GM23248 (cell line): ENCODE data around the gene CTNNB1. TPM values are rescaled to one million over a fixed set of nuclear protein-coding genes. Genes with fewer than 3 reads are reported as not detected.

Source experiments
- DNase-seq: peaks from one replicate; pipeline ENCODE4 v3.0.0-alpha.2; 2015
- H2AFZ ChIP-seq: fragments of 200-600 bp; sonication (generic); 2 replicates; pipeline ENCODE4 v1.6.1; 2016; ENCODE audit warnings: antibody characterized with exemption
- H3F3A ChIP-seq: fragments of 200-600 bp; sonication (generic); 2 replicates; pipeline ENCODE4 v1.6.1; 2016; ENCODE audit warnings: mild to moderate bottlenecking, antibody characterized with exemption, mixed run types; ENCODE audit not compliant: insufficient read depth
- H3K27ac ChIP-seq: fragments of 200-600 bp; sonication (generic); 2 replicates; pipeline ENCODE4 v1.5.1; 2016; ENCODE audit warnings: mild to moderate bottlenecking
- H3K27me3 ChIP-seq: fragments of 200-600 bp; sonication (generic); replicated peaks from 2 replicates; pipeline ENCODE4 v1.6.1; 2016; ENCODE audit warnings: mild to moderate bottlenecking; ENCODE audit not compliant: insufficient read depth
- H3K36me3 ChIP-seq: fragments of 200-600 bp; sonication (generic); 2 replicates; pipeline ENCODE4 v1.6.1; 2016; ENCODE audit warnings: low read depth, mild to moderate bottlenecking
- H3K4me1 ChIP-seq: fragments of 200-600 bp; sonication (generic); 2 replicates; pipeline ENCODE4 v1.6.1; 2016; ENCODE audit warnings: mild to moderate bottlenecking; ENCODE audit not compliant: insufficient read depth
- H3K4me2 ChIP-seq: fragments of 200-600 bp; sonication (generic); one replicate; pipeline ENCODE4 v1.6.1; 2016; ENCODE audit warnings: mild to moderate bottlenecking; ENCODE audit not compliant: unreplicated experiment
- H3K4me3 ChIP-seq: fragments of 200-600 bp; sonication (generic); 2 replicates; pipeline ENCODE4 v1.5.1; 2016; ENCODE audit warnings: mild to moderate bottlenecking
- H3K79me2 ChIP-seq: fragments of 200-600 bp; sonication (generic); 2 replicates; pipeline ENCODE4 v1.6.1; 2016; ENCODE audit warnings: mild to moderate bottlenecking; ENCODE audit not compliant: insufficient read depth
- H3K9ac ChIP-seq: fragments of 200-600 bp; sonication (generic); 2 replicates; pipeline ENCODE4 v1.6.1; 2016; ENCODE audit warnings: mild to moderate bottlenecking
- H3K9me2 ChIP-seq: fragments of 200-600 bp; sonication (generic); 2 replicates; pipeline ENCODE4 v1.6.1; 2016; ENCODE audit warnings: mixed run types, mild to moderate bottlenecking, moderate library complexity; ENCODE audit not compliant: insufficient read depth
- H3K9me3 ChIP-seq: fragments of 200-600 bp; sonication (generic); one replicate; pipeline ENCODE4 v1.6.1; 2017; ENCODE audit warnings: low read depth
- H4K20me1 ChIP-seq: fragments of 200-600 bp; sonication (generic); 2 replicates; pipeline ENCODE4 v1.6.0; 2016; ENCODE audit not compliant: insufficient read depth
- EZH2 ChIP-seq: fragments of 200-600 bp; sonication (generic); IDR thresholded peaks from 2 replicates; pipeline ENCODE4 v1.6.1; 2018; ENCODE audit warnings: antibody characterized with exemption, mild to moderate bottlenecking; ENCODE audit not compliant: insufficient read depth, poor library complexity, severe bottlenecking
- EZH2phosphoT487 ChIP-seq: fragments of 200-600 bp; sonication (generic); IDR thresholded peaks from 2 replicates; pipeline ENCODE4 v1.6.1; 2018; ENCODE audit warnings: antibody characterized with exemption, moderate library complexity, mild to moderate bottlenecking, low read depth; ENCODE audit not compliant: insufficient read depth
- WGBS, 2 experiments: methylation state at CpG; one replicate each; pipeline ENCODE4 v1.1.6; 2015 to 2017; ENCODE audit warnings: low lambda C conversion rate in 2 of 2, low coverage in 1 of 2; ENCODE audit errors: missing lambda C conversion rate in 2 of 2; 5-methylcytosine and 5-hydroxymethylcytosine counted together
- in situ Hi-C: fragments of 300-500 bp; cut with MboI; formaldehyde crosslinking; loops from 2 replicates; pipeline ENCODE4 v1.15.0; 2020
- polyA plus RNA-seq: library from polyadenylated mRNA; unstranded; fragments of >200 nt; fragmentation: Nextera tagmentation; extraction: Ambion mirVana; gene quantifications from 2 replicates; pipeline ENCODE4 v1.2.1, GENCODE V29; 2016
- total RNA-seq: library from RNA; depleted of rRNA; stranded (reverse); fragments of >200 nt; shearing (Covaris generic); gene quantifications from 2 replicates; pipeline ENCODE4 v1.2.3, GENCODE V29; 2014

The CTNNB1 gene
- total and polyA plus RNA-seq, 2 experiments from 2014 or later = 182 to 492 TPM

GRCh38 chr3:41224120-41224806 is 25.0 kb downstream of the CTNNB1 start:
- Histone ChIP-seq H3K79me2 (peaks cover 99% of the 10 kb centered on the region), H4K20me1 (peaks cover 44% of the 10 kb centered on the region), H3K4me3 (no peak overlapping the region), H3K9ac (no peak overlapping the region), H3K9me3 (no peaks in the 10 kb centered on the region), H3K36me3 (peaks cover 41% of the 10 kb centered on the region), H3K27ac (peak overlapping the region; percentile 48), H3K27me3 (no peaks in the 10 kb centered on the region), H2AFZ (no peak overlapping the region), H3K4me1 (peaks cover 21% of the 10 kb centered on the region), H3K9me2 (no peaks in the 10 kb centered on the region), H3F3A (peaks cover 18% of the 10 kb centered on the region; the same call in 1 of the 2 replicates), H3K4me2 (peak overlapping the region; percentile 34)
- in situ Hi-C loops = no loop called here
- no peak for TF ChIP-seq EZH2phosphoT487
- TF ChIP-seq EZH2 = no peak
- DNase-seq = peak; percentile 93
- WGBS, 2 experiments = 80 to 82% methylated on average over 3 of the region's 3 CpGs

DNA sequence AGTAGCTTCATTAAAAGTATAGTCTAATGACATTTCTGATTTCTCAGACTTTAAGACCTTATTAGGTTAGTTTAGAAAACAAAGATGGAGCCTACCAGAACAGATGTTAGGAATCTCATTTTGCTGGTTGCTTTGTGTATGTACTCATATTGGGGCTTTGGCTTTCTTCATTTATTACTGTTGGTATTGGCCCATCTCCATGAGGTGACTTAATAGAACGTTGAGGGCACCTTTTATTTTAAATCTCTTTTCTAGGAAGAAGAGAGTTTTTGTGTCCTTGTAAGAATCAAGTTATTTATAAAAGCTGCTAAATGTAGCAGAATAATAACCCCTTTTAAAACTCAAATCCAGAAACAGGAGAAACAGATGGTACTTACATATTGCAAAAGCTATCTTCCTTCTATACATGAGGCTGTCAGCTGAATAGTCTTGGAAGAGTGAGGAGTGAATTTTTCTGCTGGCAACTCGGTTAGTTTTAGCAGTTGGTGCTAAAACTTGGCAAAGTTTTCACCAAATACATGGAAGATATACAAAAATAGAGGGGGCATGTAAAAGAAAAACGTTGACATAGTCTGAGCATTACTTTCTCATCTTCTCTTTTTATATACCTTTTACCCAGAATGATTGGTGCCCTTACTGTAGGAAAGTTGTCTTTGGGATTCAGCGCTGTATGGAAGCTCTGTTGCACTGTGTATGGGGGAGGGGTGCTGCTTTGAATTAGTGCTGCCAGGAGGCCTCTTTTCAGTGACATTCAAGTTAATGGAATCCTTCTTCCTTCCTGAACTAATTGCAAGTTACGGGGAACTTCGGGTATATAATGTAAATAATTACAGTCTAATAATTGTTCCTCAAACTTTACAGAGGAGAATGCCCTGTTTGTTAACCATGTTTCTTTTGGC is 35.8 kb downstream of the CTNNB1 start:
- 47 to 52% methylated on average over 6 of the region's 6 CpGs for WGBS, 2 experiments
- DNase-seq = peak; percentile 64
- H3F3A ChIP-seq = peaks cover 28% of the 10 kb centered on the region
- H3K9me2 ChIP-seq = no peaks in the 10 kb centered on the region
- H3K27ac ChIP-seq = no peak overlapping the region
- peaks cover 4% of the 10 kb centered on the region; the same call in 1 of the 2 replicates for H4K20me1 ChIP-seq
- no peaks in the 10 kb centered on the region for H3K9me3 ChIP-seq
- no peak overlapping the region for H2AFZ ChIP-seq
- H3K9ac ChIP-seq = no peak overlapping the region
- H3K36me3 ChIP-seq = peaks cover 73% of the 10 kb centered on the region
- H3K4me3 ChIP-seq = no peak overlapping the region
- no peaks in the 10 kb centered on the region for H3K27me3 ChIP-seq
- H3K79me2 ChIP-seq = peaks cover 67% of the 10 kb centered on the region
- no peak for TF ChIP-seq EZH2phosphoT487
- no peak for TF ChIP-seq EZH2
- in situ Hi-C loops = no loop called here
- H3K4me2 ChIP-seq = no peak overlapping the region
- H3K4me1 ChIP-seq = peaks cover 21% of the 10 kb centered on the region

GRCh38 chr3:41236228-41236627 is 36.9 kb downstream of the CTNNB1 start:
- H3K27me3 ChIP-seq = no peaks in the 10 kb centered on the region
- no peak overlapping the region for H3K4me2 ChIP-seq
- H3K36me3 ChIP-seq = peaks cover 75% of the 10 kb centered on the region
- H3K9ac ChIP-seq = no peak overlapping the region
- no peak overlapping the region for H3K27ac ChIP-seq
- peaks cover 21% of the 10 kb centered on the region for H3K4me1 ChIP-seq
- no peaks in the 10 kb centered on the region for H4K20me1 ChIP-seq
- H3K4me3 ChIP-seq = no peak overlapping the region
- 78 to 84% methylated on average over 2 of the region's 2 CpGs for WGBS, 2 experiments
- no peaks in the 10 kb centered on the region for H3K9me2 ChIP-seq
- H2AFZ ChIP-seq = no peak overlapping the region
- TF ChIP-seq EZH2 = no peak
- TF ChIP-seq EZH2phosphoT487 = no peak
- in situ Hi-C loops = no loop called here
- no peaks in the 10 kb centered on the region for H3K9me3 ChIP-seq
- peaks cover 55% of the 10 kb centered on the region for H3K79me2 ChIP-seq
- DNase-seq = no peak
- H3F3A ChIP-seq = peaks cover 30% of the 10 kb centered on the region

DNA sequence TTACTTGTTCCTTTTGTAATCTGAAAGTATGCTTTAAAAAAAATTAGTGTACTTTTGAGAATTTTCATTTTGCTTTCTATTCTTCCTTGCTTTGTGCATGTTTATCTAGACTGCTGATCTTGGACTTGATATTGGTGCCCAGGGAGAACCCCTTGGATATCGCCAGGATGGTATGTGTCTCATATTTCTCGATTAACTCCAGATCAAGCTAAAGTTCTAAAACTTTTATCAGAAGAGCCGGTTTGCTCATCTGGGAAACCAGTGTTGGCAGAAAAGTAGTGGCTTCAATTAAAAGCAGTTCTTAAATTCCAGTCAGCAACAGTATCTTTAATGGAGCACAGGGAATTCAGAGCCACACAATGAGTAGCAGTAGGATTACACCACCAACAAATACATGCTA is 38.6 kb downstream of the CTNNB1 start:
- H3K9me3 ChIP-seq = no peaks in the 10 kb centered on the region
- no peaks in the 10 kb centered on the region for H3K9me2 ChIP-seq
- H3F3A ChIP-seq = peaks cover 33% of the 10 kb centered on the region
- no peak overlapping the region for H3K4me2 ChIP-seq
- H3K4me3 ChIP-seq = no peak overlapping the region
- peaks cover 79% of the 10 kb centered on the region for H3K36me3 ChIP-seq
- H3K27ac ChIP-seq = no peak overlapping the region
- TF ChIP-seq EZH2 (no peak), EZH2phosphoT487 (no peak)
- H3K9ac ChIP-seq = no peak overlapping the region
- peaks cover 44% of the 10 kb centered on the region for H3K79me2 ChIP-seq
- DNase-seq = no peak
- WGBS, 2 experiments = 35 to 62% methylated on average over 3 of the region's 3 CpGs
- no peaks in the 10 kb centered on the region for H3K27me3 ChIP-seq
- no peak overlapping the region for H2AFZ ChIP-seq
- in situ Hi-C loops = no loop called here
- peaks cover 21% of the 10 kb centered on the region for H3K4me1 ChIP-seq
- H4K20me1 ChIP-seq = no peaks in the 10 kb centered on the region
